ENCODE data around the gene MLPH. TPM values are rescaled to one million over a fixed set of nuclear protein-coding genes. Genes with fewer than 3 reads are reported as not detected.

The MLPH gene, protein sequence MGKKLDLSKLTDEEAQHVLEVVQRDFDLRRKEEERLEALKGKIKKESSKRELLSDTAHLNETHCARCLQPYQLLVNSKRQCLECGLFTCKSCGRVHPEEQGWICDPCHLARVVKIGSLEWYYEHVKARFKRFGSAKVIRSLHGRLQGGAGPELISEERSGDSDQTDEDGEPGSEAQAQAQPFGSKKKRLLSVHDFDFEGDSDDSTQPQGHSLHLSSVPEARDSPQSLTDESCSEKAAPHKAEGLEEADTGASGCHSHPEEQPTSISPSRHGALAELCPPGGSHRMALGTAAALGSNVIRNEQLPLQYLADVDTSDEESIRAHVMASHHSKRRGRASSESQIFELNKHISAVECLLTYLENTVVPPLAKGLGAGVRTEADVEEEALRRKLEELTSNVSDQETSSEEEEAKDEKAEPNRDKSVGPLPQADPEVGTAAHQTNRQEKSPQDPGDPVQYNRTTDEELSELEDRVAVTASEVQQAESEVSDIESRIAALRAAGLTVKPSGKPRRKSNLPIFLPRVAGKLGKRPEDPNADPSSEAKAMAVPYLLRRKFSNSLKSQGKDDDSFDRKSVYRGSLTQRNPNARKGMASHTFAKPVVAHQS
- polyA plus RNA-seq (2013, experiment 1 of 2) = 7.8 TPM
- 8.0 TPM for polyA plus RNA-seq (2013, experiment 2 of 2)

- Histone ChIP-seq H3K23ac (ENCODE audit: low read length) (no peak within 1 kb of the TSS), H4K5ac (ENCODE audit: low read length) (no peak within 1 kb of the TSS), H2BK5ac (ENCODE audit: low read length) (no peak within 1 kb of the TSS), H3K56ac (ENCODE audit: low read length) (peak within 1 kb of the TSS; percentile 87), H3K18ac (ENCODE audit: low read length) (peak within 1 kb of the TSS; percentile 30), H3K4me1 (ENCODE audit: control insufficient read depth, low read depth, low read length) (peaks cover 6% of the 10 kb centered on the region), H3K4me3 (ENCODE audit: low read length) (peak within 1 kb of the TSS; percentile 54), H2BK120ac (ENCODE audit: low read depth, low read length) (no peak within 1 kb of the TSS), H3K4ac (ENCODE audit: low read depth, low read length) (no peak within 1 kb of the TSS), H2BK15ac (replicated peaks; ENCODE audit: low read depth) (no peak within 1 kb of the TSS), H4K8ac (ENCODE audit: low read depth, low read length) (no peak within 1 kb of the TSS), H3K79me1 (ENCODE audit: low read length) (no peaks in the 10 kb centered on the region), H3K79me2 (ENCODE audit: control insufficient read depth, insufficient read depth, low read length) (no peaks in the 10 kb centered on the region), H3K27ac (ENCODE audit: low read depth, low read length) (no peak within 1 kb of the TSS), H3K27me3 (ENCODE audit: insufficient read depth, low read length, poor library complexity) (no peaks in the 10 kb centered on the region), H2AK5ac (ENCODE audit: low read length) (no peak within 1 kb of the TSS), H3K36me3 (ENCODE audit: control insufficient read depth, insufficient read depth, low read length) (no peaks in the 10 kb centered on the region), H3K9ac (ENCODE audit: low read length) (peak within 1 kb of the TSS; percentile 77), H3K4me2 (ENCODE audit: low read length) (peak within 1 kb of the TSS; percentile 99)
- no peak for DNase-seq
- WGBS (ENCODE audit: extremely low coverage, insufficient coverage, low lambda C conversion rate) = no CpG with 5 or more reads among the region's 63 CpGs
Measured at GRCh38 chr2:237486819-237487448, at the start of gene MLPH. Gene MLPH, plus strand, starts transcription at chr2:237487251. Its CDS starts 6,176 bp downstream, at chr2:237493427.

DNA sequence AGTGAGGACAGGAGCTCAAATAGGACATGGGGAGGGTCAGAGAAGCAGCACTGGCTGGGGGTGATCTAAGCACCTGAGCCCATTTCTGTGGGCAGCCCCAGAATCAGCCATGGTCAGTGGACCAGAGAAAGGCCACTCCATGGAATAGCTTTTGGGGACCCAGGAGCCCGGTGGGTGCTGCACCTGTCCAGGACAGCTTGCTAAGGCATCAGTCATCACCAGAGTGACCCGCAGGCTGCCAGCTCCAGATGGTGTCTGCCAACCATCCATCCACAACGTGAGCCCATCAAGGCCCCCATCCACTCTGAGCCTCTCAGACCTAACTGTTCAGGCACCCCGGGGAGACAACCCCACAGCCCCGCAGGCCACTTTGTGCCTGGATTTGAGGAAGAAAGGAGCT lies 49.5 kb upstream of the MLPH start:
- no peak overlapping the region for H3K4me3 ChIP-seq (ENCODE audit: low read length)
- H3K27ac ChIP-seq (ENCODE audit: low read depth, low read length) = no peak overlapping the region
- H3K79me1 ChIP-seq (ENCODE audit: low read length) = no peaks in the 10 kb centered on the region
- no peak overlapping the region for H2AK5ac ChIP-seq (ENCODE audit: low read length)
- H4K8ac ChIP-seq (ENCODE audit: low read depth, low read length) = no peak overlapping the region
- H3K56ac ChIP-seq (ENCODE audit: low read length) = peak overlapping the region; percentile 2
- H3K79me2 ChIP-seq (ENCODE audit: control insufficient read depth, insufficient read depth, low read length) = no peaks in the 10 kb centered on the region
- no CpG with 5 or more reads among the region's 5 CpGs for WGBS (ENCODE audit: extremely low coverage, insufficient coverage, low lambda C conversion rate)
- DNase-seq = no peak
- H2BK120ac ChIP-seq (ENCODE audit: low read depth, low read length) = no peak overlapping the region
- H4K5ac ChIP-seq (ENCODE audit: low read length) = no peak overlapping the region
- H3K27me3 ChIP-seq (ENCODE audit: insufficient read depth, low read length, poor library complexity) = no peaks in the 10 kb centered on the region
- H3K23ac ChIP-seq (ENCODE audit: low read length) = no peak overlapping the region
- H3K4me1 ChIP-seq (ENCODE audit: control insufficient read depth, low read depth, low read length) = no peaks in the 10 kb centered on the region
- no peak overlapping the region for H3K4ac ChIP-seq (ENCODE audit: low read depth, low read length)
- no peaks in the 10 kb centered on the region for H3K36me3 ChIP-seq (ENCODE audit: control insufficient read depth, insufficient read depth, low read length)
- no peak overlapping the region for H3K18ac ChIP-seq (ENCODE audit: low read length)
- H2BK5ac ChIP-seq (ENCODE audit: low read length) = no peak overlapping the region
- no peak overlapping the region for H3K4me2 ChIP-seq (ENCODE audit: low read length)
- H3K9ac ChIP-seq (ENCODE audit: low read length) = no peak overlapping the region
- no peak overlapping the region for H2BK15ac ChIP-seq (replicated peaks; ENCODE audit: low read depth)

DNA sequence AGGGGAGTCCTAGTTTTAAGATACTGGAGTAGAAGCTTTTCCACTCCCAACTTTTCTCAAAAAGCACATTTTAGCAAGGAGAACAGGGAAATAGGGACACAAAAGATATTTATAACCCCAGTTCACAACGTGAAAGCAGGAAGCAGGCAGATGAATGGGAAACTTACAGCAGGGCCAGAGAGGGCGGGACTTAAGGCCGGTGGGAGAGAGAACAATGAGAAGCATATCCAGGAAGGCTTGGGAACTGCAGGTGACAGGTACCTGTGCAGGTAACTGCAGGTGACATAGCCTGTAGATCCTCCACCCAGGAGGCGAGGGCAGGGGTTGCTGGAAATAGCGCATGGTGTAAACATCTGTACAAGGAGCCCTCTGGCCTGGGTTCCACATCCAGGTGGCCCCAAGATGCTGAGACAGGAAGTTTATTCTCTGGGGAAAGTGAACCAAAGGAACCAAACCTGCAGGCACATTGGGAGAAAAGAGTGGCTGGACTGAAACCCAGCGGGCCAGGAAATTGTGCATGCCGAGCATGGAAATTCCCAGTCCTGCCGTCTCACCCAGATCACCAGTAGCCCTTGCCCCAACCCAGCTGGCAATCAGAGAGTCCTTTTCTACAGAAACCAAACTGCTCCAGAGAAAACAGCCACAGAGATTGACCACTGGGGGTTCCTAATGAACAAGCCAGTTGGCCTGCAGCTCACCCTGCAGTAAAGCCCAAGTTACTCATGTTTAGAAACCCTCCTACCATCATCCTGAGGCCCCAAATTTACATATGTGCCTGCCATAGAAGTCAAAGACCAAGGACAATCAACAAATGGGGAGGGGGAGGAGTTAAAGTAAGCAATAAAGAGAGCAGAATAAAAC lies 48.7 kb upstream of the MLPH start:
- WGBS (ENCODE audit: extremely low coverage, insufficient coverage, low lambda C conversion rate) = no CpG with 5 or more reads among the region's 8 CpGs

DNA sequence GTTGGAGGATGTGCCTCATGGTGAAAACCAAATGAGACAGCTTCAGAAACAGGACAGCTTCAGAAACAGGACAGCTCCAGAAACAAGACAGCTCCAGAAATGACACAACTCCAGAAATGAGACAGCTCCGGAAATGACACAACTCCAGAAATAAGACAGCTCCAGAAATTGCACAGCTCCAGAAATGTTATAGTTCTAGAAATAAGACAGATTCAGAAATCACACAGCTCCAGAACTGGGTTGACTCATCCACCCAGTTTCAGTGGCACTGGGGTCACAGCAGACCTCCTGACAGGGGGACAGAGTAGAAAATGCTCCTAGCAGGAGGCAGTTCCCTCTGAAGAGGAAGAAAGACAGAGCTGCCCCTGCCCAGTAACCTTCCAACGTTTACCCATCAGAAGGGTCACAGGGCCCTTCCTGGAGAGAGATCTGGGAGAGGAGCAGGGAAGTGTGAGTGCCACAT lies 46.2 kb upstream of the MLPH start:
- no peak overlapping the region for H3K4me3 ChIP-seq (ENCODE audit: low read length)
- H3K79me1 ChIP-seq (ENCODE audit: low read length) = no peaks in the 10 kb centered on the region
- no peaks in the 10 kb centered on the region for H3K79me2 ChIP-seq (ENCODE audit: control insufficient read depth, insufficient read depth, low read length)
- H3K23ac ChIP-seq (ENCODE audit: low read length) = no peak overlapping the region
- DNase-seq = no peak
- H2BK5ac ChIP-seq (ENCODE audit: low read length) = no peak overlapping the region
- no peak overlapping the region for H3K4ac ChIP-seq (ENCODE audit: low read depth, low read length)
- no peak overlapping the region for H3K4me2 ChIP-seq (ENCODE audit: low read length)
- H3K56ac ChIP-seq (ENCODE audit: low read length) = no peak overlapping the region
- no peak overlapping the region for H2AK5ac ChIP-seq (ENCODE audit: low read length)
- H3K9ac ChIP-seq (ENCODE audit: low read length) = no peak overlapping the region
- no peaks in the 10 kb centered on the region for H3K36me3 ChIP-seq (ENCODE audit: control insufficient read depth, insufficient read depth, low read length)
- H3K27me3 ChIP-seq (ENCODE audit: insufficient read depth, low read length, poor library complexity) = no peaks in the 10 kb centered on the region
- no CpG with 5 or more reads among the region's 2 CpGs for WGBS (ENCODE audit: extremely low coverage, insufficient coverage, low lambda C conversion rate)
- no peak overlapping the region for H4K5ac ChIP-seq (ENCODE audit: low read length)
- H2BK120ac ChIP-seq (ENCODE audit: low read depth, low read length) = no peak overlapping the region
- no peaks in the 10 kb centered on the region for H3K4me1 ChIP-seq (ENCODE audit: control insufficient read depth, low read depth, low read length)
- H2BK15ac ChIP-seq (replicated peaks; ENCODE audit: low read depth) = no peak overlapping the region
- H3K27ac ChIP-seq (ENCODE audit: low read depth, low read length) = no peak overlapping the region
- no peak overlapping the region for H3K18ac ChIP-seq (ENCODE audit: low read length)
- H4K8ac ChIP-seq (ENCODE audit: low read depth, low read length) = no peak overlapping the region

More for the DNA sequence above, 48.7 kb upstream of the MLPH start:
- no peak overlapping the region for H3K4ac ChIP-seq (ENCODE audit: low read depth, low read length)
- no peak overlapping the region for H3K27ac ChIP-seq (ENCODE audit: low read depth, low read length)
- peak; percentile 76 for DNase-seq
- no peak overlapping the region for H4K5ac ChIP-seq (ENCODE audit: low read length)
- no peak overlapping the region for H2BK15ac ChIP-seq (replicated peaks; ENCODE audit: low read depth)
- H3K56ac ChIP-seq (ENCODE audit: low read length) = no peak overlapping the region
- H3K18ac ChIP-seq (ENCODE audit: low read length) = no peak overlapping the region
- no peak overlapping the region for H3K23ac ChIP-seq (ENCODE audit: low read length)
- H3K79me2 ChIP-seq (ENCODE audit: control insufficient read depth, insufficient read depth, low read length) = no peaks in the 10 kb centered on the region
- H3K79me1 ChIP-seq (ENCODE audit: low read length) = no peaks in the 10 kb centered on the region
- H2BK120ac ChIP-seq (ENCODE audit: low read depth, low read length) = no peak overlapping the region
- no peaks in the 10 kb centered on the region for H3K27me3 ChIP-seq (ENCODE audit: insufficient read depth, low read length, poor library complexity)
- H4K8ac ChIP-seq (ENCODE audit: low read depth, low read length) = no peak overlapping the region
- H3K4me3 ChIP-seq (ENCODE audit: low read length) = no peak overlapping the region
- no peak overlapping the region for H2BK5ac ChIP-seq (ENCODE audit: low read length)
- H3K4me1 ChIP-seq (ENCODE audit: control insufficient read depth, low read depth, low read length) = no peaks in the 10 kb centered on the region
- no peak overlapping the region for H3K4me2 ChIP-seq (ENCODE audit: low read length)
- no peak overlapping the region for H3K9ac ChIP-seq (ENCODE audit: low read length)
- H3K36me3 ChIP-seq (ENCODE audit: control insufficient read depth, insufficient read depth, low read length) = no peaks in the 10 kb centered on the region
- no peak overlapping the region for H2AK5ac ChIP-seq (ENCODE audit: low read length)

DNA sequence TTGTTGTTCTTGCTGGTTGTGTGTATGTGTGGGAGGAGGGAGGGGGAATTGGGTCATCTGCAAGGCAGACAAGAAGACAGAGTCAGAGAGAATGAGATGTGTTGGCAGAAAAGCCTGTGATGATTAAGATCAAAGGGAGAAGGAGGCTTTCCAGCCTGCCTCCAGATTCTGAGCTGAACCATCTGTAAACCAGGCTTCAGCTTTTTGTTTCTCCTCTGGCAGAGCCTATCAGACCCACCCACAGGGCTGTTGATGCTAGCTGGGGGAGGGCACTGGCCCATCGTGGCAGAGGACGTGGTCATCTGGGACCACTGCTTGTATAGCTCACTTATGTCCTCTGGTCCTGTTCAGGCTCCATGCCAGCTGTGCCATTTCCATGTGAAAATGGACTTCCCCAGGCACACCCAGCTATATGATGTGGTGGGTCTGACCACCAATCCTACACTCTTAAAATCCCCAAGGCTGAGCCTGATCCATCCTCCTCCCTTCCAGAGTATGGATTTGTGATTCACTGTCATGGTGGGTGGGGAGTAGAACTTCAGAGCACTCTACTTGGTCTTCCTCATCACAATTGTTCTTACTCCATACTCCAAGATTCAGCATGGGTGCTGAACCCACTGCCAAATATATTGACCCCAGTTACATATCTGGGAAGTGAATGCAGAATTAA lies 45.3 kb upstream of the MLPH start:
- no peak overlapping the region for H4K5ac ChIP-seq (ENCODE audit: low read length)
- no peak overlapping the region for H3K18ac ChIP-seq (ENCODE audit: low read length)
- no peak overlapping the region for H3K4me3 ChIP-seq (ENCODE audit: low read length)
- H4K8ac ChIP-seq (ENCODE audit: low read depth, low read length) = no peak overlapping the region
- H3K4me2 ChIP-seq (ENCODE audit: low read length) = no peak overlapping the region
- no peak overlapping the region for H2AK5ac ChIP-seq (ENCODE audit: low read length)
- no peak for DNase-seq
- H3K9ac ChIP-seq (ENCODE audit: low read length) = no peak overlapping the region
- H3K36me3 ChIP-seq (ENCODE audit: control insufficient read depth, insufficient read depth, low read length) = no peaks in the 10 kb centered on the region
- H3K56ac ChIP-seq (ENCODE audit: low read length) = no peak overlapping the region
- no peak overlapping the region for H2BK5ac ChIP-seq (ENCODE audit: low read length)
- H3K79me2 ChIP-seq (ENCODE audit: control insufficient read depth, insufficient read depth, low read length) = no peaks in the 10 kb centered on the region
- no peak overlapping the region for H3K4ac ChIP-seq (ENCODE audit: low read depth, low read length)
- no peak overlapping the region for H2BK120ac ChIP-seq (ENCODE audit: low read depth, low read length)
- H3K27me3 ChIP-seq (ENCODE audit: insufficient read depth, low read length, poor library complexity) = no peaks in the 10 kb centered on the region
- no peak overlapping the region for H3K27ac ChIP-seq (ENCODE audit: low read depth, low read length)
- no peaks in the 10 kb centered on the region for H3K79me1 ChIP-seq (ENCODE audit: low read length)
- no CpG with 5 or more reads among the region's 2 CpGs for WGBS (ENCODE audit: extremely low coverage, insufficient coverage, low lambda C conversion rate)
- H3K23ac ChIP-seq (ENCODE audit: low read length) = no peak overlapping the region
- H3K4me1 ChIP-seq (ENCODE audit: control insufficient read depth, low read depth, low read length) = no peaks in the 10 kb centered on the region
- no peak overlapping the region for H2BK15ac ChIP-seq (replicated peaks; ENCODE audit: low read depth)
